Epithelial cell of proximal tubule (primary cell): ENCODE data around the gene CLIC1. TPM values are rescaled to one million over a fixed set of nuclear protein-coding genes. Genes with fewer than 3 reads are reported as not detected.

Source experiments
- DNase-seq: peaks from one replicate; pipeline ENCODE4 v3.0.0-alpha.2; 2011; ENCODE audit warnings: low read depth
- H3K4me3 ChIP-seq: 2 replicates; pipeline ENCODE4 v1.5.1; 2011; ENCODE audit warnings: low read depth, mild to moderate bottlenecking, low read length
- CTCF ChIP-seq: conservative IDR thresholded peaks from 2 replicates; pipeline ENCODE4 v1.5.1; 2012; ENCODE audit warnings: low read depth, mild to moderate bottlenecking, low read length
- total RNA-seq: library from RNA; depleted of rRNA; stranded (reverse); fragments of >200 nt; gene quantifications from 2 replicates; pipeline ENCODE4 v1.2.3, GENCODE V29; 2015

The CLIC1 gene
- total RNA-seq, 1 donor from 2014 or later = 938 TPM

- no peak for TF ChIP-seq CTCF
- no peak for DNase-seq
- no peak overlapping the region for H3K4me3 ChIP-seq
Observed at GRCh38 chr6:31780507-31781243, 44.3 kb upstream of the CLIC1 start.

- no peak overlapping the region for H3K4me3 ChIP-seq
- no peak for DNase-seq
- no peak for TF ChIP-seq CTCF
Observed at GRCh38 chr6:31779908-31780307, 43.6 kb upstream of the CLIC1 start.

GRCh38 chr6:31778999-31779885 is 42.9 kb upstream of the CLIC1 start:
- TF ChIP-seq CTCF = no peak
- no peak for DNase-seq
- H3K4me3 ChIP-seq = no peak overlapping the region

GRCh38 chr6:31778193-31778592 is 41.9 kb upstream of the CLIC1 start:
- no peak for DNase-seq
- TF ChIP-seq CTCF = no peak

GRCh38 chr6:31777667-31778050 is 41.3 kb upstream of the CLIC1 start:
- no peak for TF ChIP-seq CTCF
- no peak overlapping the region for H3K4me3 ChIP-seq
- no peak for DNase-seq

More at GRCh38 chr6:31778193-31778592, 41.9 kb upstream of the CLIC1 start:
- no peak overlapping the region for H3K4me3 ChIP-seq

GRCh38 chr6:31776989-31777666 is 40.8 kb upstream of the CLIC1 start, which contains the start of gene VWA7:
Gene VWA7 (minus strand): TSS chr6:31777328. CDS start chr6:31776779, 549 bp downstream.
- H3K4me3 ChIP-seq = peak within 1 kb of the TSS; percentile 36
- peak; percentile 51 for DNase-seq
- peak; percentile 7 for TF ChIP-seq CTCF
